HL-60/S4 treated with phorbol 12-myristate 13-acetate at 8.2 ng/mL for 4 days and 3 days (cell line): ENCODE measurements around the gene TWNK.
"Not testable (repeated sequence)": the region's sequence is repeated elsewhere in the genome, so short reads cannot be mapped to it uniquely, and the experiment has no call there.

Experiments used
- in situ Hi-C: fragments of 300-500 bp; cut with MboI; formaldehyde crosslinking; loops from 2 replicates; pipeline ENCODE4 v1.15.0; 2022; ENCODE audit warnings: low sequenced_read_pairs

The TWNK gene

GRCh38 chr10:101029520-101030295 is 42.4 kb downstream of the TWNK start:
- in situ Hi-C loops = no loop called here

- in situ Hi-C loops = no loop called here
These were observed 43.3 kb downstream of the TWNK start for GRCh38 chr10:101030496-101031127.

- in situ Hi-C loops = no loop called here
These were observed 43.9 kb downstream of the TWNK start, which contains the start of the genes PDZD7 and SFXN3 for GRCh38 chr10:101031128-101031795. Gene PDZD7, minus strand, starts transcription at chr10:101031129. Its CDS starts 910 bp downstream, at chr10:101030219. Gene SFXN3, plus strand, starts transcription at chr10:101031234. Its CDS starts 3,461 bp downstream, at chr10:101034695.

GRCh38 chr10:101031796-101032636 is 44.7 kb downstream of the TWNK start:
- in situ Hi-C loops = no loop called here

DNA sequence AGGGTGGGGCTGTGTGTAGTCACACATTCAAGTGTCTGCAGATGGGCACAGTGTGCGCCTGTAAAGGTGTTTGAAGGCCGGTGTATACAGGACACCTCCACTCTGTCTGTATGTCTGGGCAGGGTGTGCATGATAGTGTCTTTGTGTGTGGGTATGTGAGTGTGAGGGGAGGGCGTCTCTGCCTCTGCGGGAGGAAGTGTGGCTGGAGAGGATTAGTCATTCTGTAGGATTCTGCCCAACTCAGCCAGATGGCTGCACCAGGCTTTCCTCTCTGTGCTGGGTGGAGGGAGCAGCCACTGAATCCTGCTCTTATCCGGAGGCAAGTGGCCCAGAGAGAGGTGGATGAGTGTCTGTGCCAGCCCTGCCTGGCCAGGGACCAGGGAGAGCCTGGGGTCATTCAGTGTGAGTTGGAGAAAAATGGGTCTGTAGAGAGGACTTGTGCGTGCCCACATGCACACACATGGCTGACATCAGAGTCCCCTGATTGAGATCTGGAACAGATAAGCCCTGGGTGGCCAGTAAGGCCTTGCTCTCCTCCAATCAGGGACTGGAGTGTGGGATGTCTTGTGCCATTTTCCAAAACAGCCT is 45.4 kb downstream of the TWNK start:
- in situ Hi-C loops = no loop called here

- in situ Hi-C loops = no loop called here
These were observed 45.9 kb downstream of the TWNK start for GRCh38 chr10:101033276-101033675.

DNA sequence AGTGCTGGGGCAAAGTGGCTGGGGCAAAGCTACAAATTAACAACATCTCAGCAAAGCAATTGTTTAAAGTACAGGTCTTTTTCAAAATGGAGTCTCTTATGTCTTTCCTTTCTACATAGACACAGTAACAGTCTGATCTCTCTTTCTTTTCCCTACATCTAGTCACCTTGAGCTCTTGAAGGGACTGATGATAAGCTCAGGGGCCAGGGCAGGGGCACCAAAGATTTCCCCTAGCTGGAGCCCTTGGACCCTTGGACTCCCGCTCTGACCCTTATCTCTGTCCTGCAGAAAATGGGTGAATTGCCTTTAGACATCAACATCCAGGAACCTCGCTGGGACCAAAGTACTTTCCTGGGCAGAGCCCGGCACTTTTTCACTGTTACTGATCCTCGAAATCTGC is 47.1 kb downstream of the TWNK start:
- in situ Hi-C loops = not testable (repeated sequence)

DNA sequence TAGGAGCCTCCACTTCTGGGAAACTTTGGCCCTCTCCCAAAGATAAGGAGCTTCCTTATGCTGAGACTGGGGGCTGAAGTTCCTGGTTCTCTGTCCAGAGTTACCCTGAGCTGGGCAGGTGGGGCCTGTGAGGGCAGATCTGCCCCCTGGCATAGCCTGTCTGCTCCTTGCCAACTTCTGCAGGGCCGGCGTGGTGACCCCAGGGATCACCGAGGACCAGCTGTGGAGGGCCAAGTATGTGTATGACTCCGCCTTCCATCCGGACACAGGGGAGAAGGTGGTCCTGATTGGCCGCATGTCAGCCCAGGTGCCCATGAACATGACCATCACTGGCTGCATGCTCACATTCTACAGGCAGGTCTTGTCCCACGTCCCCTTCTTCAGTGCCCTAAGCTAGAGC is 48.0 kb downstream of the TWNK start:
- in situ Hi-C loops = no loop called here

- in situ Hi-C loops = no loop called here
These were observed 48.8 kb downstream of the TWNK start for GRCh38 chr10:101035916-101036702.

DNA sequence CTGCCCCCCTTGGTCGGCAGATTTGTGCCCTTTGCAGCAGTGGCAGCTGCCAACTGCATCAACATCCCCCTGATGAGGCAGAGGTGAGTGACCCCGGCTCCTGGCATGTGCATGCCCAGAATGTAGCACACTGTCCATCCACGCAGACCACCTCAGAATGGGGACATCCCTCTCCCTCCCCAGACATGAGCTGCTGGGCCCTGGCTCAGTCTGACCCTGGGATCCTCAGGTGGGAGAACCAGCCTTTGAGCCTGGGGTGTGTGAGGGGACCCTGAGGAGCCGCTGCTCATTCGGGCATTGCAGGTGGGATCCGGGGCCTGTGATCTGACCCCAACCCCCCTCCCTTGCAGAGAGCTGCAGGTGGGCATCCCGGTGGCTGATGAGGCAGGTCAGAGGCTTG is 49.4 kb downstream of the TWNK start:
- in situ Hi-C loops = no loop called here

GRCh38 chr10:101038484-101038883 is 51.1 kb downstream of the TWNK start:
- in situ Hi-C loops = no loop called here

DNA sequence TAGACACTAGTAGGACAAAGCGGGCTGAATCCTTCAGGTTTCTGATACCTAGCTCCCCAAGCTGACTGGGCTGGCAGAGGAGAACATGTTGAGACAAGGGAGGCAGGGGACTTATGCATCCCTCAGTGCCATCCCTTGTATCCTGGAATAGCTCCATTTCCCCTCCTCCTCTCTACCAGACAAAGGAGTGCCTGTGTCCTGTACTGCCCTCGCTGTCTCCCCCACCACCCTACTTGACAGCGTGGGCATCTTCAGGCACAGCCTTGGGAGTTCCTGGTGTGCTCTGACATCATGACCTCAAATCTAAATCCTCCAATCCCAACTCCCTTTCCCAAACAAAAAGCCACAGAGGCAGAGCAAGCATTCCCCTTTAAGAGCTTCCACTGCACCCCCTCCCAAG is 52.7 kb downstream of the TWNK start:
- in situ Hi-C loops = no loop called here

DNA sequence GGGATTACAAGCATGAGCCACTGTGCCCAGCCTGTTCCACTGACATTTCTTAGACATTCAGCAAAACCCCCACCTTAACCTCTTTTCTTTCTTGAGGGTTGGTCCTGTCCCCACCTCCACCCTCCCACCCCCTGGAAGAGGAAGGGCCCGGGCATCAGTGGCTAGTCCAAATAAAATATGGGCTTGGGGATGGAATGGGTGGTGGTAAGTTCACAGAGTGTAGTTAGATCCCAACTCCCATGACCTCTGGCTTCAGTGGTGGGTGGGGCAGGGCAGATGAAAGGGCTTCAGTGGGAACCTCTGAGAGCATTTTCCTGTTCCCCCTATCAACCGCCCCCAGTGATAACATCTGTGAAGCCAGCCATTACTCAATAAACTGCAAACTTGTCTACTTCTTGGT is 53.5 kb downstream of the TWNK start:
- in situ Hi-C loops = no loop called here

DNA sequence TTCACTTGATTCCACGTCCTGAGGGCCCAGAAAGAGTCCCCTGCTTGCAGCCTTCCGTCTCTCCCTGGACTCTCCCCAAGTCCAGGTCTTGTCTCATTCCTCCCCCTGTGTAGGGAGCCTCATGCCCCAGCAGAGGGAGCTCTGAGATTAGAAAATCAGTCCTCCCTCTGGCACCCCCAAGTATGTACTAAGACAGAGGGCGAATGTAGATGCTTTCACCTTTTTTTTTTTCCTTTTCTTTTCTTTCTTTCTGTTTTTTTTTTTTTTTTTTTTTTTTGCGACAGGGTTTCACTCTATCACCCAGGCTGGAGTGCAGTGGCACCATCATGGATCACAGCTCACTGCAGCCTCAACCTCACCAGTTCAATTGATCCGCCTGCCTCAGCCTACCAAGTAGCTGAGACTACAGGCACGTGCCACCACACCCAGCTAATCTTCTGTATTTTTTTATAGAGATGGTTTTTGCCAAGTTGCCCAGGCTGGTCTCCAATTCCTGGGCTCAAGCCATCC is 54.0 kb downstream of the TWNK start:
- in situ Hi-C loops = no loop called here

GRCh38 chr10:101042118-101042517 is 54.8 kb downstream of the TWNK start:
- in situ Hi-C loops = no loop called here

GRCh38 chr10:101042667-101043362 is 55.5 kb downstream of the TWNK start:
- in situ Hi-C loops = no loop called here

GRCh38 chr10:101043363-101043707 is 56.0 kb downstream of the TWNK start:
- in situ Hi-C loops = no loop called here
